GM21737 (cell line): ENCODE results near the gene AASS.
"Not testable (repeated sequence)": the region's sequence is repeated elsewhere in the genome, so short reads cannot be mapped to it uniquely, and the experiment has no call there.

Source experiments
- ATAC-seq: cut with Tn5 transposase; IDR thresholded peaks from one replicate; pipeline ENCODE4 v1.9.1; 2021; ENCODE audit warnings: mild to moderate bottlenecking, moderate library complexity; ENCODE audit not compliant: unreplicated experiment

The AASS gene

DNA sequence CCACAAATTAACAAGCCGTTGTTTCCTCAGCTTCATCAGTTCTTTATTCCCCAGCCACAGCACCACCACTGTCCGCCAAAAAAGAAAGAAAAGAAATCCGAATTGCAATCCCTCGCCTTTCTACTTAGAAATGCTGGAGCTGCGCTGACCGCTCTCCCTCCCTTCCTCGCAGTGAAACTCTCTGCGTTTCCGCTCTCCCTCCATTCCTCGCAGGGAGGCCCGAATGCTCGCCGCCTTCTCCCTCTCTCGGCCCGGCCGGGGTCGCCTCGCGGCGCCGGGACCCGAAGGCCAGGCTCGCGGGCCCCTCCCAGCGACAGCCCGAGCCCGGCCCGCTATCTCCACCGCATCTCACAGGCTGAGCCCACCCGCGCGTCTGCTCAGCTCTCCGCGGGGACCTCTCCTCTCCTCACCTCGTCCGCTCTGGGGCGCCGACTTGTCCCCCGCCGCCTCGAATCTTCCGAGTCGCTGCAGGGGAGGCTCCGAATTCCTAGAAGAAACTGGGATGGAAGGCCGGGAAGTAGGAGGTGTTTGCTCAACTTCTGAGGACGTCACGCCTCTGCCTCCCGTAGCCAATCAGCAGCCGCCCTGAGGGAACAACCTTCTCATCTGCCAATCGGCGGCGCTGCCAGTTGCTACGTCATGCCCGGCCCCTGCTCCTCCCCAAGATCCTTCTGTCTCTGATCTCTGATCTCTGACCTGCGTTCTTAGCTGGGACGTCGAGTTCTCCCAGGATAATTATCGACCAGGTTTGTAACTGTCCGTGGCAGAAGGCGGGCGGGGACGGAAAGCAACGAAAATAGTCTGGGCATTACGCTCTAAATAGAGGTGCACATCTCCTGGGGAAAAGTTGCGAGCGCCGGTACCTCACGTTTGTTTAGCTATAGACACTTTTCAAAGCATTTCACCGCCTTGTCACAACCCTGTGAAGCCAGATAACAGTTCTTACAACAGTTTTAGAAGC is at the start of gene AASS:
TSS of gene AASS (minus strand) at position 499 of the 961 bp plus-strand sequence. CDS start 10,523 bp downstream, outside the sequence.
- ATAC-seq = peak; percentile 100

DNA sequence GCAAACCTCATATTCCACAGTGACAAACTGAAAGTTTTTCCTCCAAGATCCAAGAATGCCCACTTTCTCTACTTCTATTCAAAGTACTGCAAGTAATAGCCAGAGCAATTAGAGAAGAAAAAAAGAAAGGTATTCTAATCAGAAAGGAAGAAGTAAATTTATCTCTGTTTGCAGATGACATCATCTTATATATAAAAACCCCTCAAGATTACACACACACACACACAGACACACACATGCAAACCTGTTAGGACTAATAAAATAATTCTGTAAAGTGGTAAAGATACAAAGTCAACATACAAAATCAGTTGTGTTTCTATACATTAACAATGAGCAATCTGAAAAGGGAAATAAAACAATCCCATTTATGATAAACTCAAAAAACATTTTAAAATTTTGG is 44.7 kb upstream of the AASS start:
- ATAC-seq = no peak

DNA sequence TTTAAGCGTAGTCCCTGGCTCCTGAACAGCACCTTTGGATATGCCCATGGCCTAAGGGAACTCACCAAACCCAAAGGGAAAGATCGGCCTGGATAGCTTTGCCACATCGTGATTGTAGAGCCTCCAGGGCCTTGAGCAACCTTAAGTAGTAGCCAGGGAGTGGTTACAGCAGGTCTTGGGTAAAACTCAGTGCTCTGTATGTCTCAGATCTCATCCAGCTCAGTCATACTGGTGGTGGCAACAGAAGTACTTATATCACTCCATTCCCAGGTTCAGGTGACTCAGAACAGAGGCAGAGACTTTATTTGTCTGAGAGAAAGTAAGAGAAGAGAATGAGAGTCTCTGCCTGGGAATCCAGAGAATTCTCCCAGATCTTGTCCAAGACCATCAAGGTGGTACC is 39.1 kb upstream of the AASS start:
- no peak for ATAC-seq

DNA sequence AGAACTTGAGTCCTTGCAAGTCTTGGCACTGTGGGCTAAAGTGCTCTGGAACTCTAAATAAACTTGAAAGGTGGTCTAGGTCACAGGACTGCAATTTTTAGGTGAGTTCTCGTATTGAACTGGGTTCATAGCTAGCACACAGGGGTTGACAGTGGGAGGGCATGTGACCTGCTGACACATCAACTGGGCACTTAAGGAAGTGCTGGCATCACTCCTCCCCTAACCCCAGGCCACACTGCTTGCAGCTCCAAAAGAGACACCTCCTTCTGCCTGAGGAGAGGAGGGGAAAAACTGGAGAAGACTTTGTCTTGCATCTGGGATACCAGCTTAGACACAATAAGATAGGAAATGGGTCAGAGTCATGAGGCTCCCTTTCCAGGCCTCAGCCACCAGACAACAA is 38.0 kb upstream of the AASS start:
- ATAC-seq = no peak

DNA sequence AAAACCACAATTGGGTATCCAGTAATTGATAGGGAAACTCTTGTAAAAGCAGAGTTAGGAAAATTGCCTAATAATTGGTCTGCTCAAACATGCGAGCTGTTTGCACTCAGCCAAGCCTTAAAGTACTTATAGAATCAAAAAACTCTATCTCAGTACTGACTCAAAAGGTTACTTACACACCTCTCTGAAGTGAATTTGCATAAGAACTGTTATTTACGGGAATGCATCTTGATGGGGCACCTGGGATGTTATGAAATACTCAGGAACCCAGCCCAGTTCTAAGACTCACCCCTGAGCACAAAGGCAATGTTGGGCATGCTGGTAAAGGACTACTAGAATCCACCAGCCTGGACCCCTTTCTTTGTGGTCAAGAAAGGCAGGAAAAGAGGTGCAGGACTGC is 28.1 kb upstream of the AASS start:
- ATAC-seq = not testable (repeated sequence)

DNA sequence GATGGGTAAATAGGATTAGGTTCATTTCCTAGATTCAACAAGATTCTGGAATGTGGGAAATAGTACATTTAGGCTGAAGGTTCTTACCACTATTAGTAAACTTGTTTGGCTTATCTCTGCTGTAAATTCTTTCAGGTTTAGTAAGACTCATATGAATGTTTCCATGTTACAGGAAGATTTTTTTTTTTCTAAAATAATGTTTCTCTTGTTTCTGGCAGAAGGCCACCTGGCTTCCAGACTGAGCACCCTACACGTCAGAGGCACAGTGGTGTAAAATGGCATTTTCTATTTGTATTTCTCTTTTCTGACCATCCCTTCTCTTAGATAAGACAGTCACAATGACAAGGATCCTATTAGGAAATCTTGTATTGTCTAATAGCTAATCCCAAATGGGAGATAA is 22.7 kb upstream of the AASS start:
- no peak for ATAC-seq

DNA sequence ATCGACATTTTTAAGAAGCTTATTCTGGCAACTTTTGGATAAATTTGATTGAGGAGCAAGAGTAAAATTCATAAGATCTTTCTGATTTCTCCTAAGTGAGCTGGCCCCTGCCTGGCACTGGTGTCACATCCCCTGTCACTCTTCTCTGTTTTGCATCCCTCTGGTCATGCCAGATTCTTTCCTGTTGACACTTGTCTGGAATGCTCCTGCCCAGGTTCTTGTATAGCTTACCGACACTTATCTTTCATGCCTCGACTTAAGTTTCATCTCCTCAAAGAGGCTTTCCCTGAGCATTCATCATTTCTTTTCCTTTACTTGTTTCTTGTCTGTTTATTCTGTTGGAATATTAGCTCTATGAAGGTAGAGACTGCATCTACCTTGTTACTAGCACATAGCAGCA is 22.2 kb upstream of the AASS start:
- ATAC-seq = no peak

DNA sequence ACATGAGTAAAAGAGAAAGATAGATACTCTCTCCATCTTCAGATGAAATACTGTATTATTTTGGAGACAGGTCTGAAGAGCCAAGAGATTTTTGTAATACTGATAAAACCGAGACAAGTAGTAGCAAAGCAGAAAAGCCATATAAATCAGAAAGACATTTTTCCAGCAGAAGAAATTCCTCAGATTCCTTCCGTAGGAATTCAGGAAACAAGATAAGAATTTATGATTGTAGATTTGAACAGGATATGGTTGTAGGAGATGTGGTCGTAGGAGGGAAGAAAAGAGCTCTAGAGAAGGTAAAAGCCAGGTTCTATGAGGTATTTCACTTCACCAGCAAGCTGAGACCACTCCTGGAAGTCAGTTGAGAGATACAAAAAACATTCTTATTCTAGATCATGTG is 17.6 kb upstream of the AASS start:
- no peak for ATAC-seq

DNA sequence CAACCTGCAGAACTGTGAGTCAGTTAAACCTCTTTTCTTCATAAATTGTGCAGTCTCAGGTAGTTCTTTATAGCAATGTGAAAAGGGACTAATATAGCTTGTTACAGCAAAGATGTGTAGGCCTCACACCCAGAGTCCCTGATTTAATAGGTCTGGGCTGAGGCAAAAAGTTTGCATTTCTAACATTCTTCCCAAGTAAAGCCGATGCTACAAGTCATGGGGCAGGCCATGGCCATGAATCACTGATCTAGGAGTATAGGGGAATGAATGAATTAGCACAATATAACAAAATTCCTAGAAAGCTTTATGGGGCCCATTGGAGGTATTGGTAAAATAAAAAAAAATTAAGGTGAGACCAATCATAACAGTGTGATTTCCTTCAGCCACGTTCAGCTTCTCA is 11.5 kb upstream of the AASS start:
- ATAC-seq = no peak

DNA sequence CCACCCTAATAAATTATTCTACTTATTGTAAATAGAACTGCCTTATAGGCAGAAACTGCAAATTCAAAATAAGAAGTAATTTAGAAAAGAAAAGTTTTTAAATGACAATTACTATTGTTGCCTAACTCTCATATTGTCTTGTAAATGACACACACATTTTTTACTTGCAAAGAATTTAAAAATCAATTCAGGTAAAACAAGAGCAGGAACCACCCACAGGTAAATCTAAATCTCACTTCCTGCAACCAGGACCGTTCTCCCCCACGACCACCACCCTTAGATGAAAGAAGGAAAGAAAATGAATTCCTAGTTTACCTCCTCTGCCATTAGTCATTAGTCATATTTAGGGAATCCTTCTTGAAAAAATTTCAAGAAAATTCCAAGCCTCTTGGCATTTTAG is 4.8 kb upstream of the AASS start:
- no peak for ATAC-seq

DNA sequence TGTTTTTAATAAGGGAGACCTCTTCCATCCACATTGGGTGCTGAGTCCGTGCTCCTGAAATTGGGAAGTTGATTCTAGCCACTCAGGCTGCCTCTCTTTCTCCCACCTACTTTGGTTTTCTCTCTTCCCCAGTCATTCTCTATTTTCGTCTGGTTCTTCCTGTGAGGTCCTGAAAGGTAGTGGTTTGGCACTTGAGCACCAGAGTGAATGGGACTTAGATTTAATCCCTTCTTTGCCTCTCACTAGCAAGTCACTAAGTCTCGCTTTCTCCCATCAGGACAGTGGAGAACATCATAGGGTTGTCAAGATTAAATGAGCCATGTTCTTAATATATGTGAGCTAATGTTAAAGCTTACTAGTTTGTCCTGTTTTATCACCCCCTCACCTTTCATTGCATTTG is 4.0 kb upstream of the AASS start:
- ATAC-seq = no peak

DNA sequence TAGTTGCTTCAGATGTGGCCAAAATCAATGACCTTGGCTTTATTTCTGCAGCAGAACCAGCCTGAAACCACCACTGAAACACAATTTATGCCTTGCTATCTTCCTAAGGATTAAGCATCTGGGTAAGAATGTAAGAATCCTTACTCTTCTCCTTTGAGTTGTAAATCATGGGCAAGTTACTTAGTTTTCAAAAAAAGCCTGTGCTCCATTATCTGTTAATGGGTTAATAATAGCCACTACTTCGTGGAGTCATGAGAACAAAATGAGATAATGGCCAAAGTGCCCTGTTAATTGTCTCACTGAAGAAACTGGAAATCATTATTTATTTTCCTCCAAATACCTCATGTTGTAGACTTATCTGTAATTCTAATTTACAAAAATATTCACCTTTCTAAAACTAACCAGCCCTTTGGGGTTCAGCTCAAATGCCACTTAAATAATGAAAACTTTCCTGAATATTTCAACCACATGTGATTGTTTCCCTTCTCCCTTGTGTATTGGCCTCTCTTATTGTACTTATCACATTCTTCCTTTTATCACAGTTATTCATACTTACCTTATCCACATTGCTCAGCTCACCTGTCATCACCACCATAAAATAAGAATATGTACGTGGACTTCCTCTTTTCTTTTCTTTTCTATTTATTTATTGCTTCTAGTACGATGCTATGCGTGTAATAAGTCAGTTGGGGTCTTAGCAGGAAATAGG is 2.0 kb upstream of the AASS start:
- no peak for ATAC-seq

DNA sequence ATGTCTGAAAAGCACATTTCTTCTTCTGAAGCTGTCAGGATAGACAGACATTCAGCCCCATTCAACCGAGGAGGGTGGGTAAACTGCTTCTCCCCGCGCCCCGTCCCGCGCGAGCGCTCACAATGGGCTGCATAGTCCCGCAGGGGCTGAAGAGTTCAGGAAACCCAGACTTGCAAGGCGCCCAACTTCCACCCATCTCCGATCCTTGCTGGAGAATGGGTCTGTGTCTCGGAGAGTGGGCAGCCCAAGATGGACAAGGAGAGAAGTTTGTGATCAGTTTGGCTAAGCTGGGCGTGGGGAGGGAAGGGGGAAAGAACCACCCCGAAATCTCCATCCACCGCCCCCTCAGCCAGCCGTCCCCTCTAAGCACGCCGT is 686 bp downstream of the AASS start:
- ATAC-seq = no peak

DNA sequence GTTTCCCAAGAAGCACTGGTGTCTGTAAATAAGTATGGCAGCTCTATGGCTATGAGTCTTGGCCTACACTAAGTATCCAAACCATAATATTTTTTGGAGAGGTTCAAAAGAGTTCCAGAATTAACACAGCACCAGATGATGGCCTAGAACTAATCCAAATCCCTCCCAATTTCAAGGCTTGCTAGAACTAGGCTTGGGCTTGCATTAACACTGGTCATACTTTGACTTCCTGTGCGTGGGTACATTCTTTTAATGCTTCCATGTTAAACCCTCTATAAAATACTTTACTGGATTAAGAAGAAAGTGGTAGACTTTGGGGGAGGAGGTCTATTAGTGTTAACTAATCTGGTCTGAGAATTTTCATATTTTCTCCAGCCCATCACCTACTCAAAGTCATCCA is 3.1 kb downstream of the AASS start:
- ATAC-seq = no peak

DNA sequence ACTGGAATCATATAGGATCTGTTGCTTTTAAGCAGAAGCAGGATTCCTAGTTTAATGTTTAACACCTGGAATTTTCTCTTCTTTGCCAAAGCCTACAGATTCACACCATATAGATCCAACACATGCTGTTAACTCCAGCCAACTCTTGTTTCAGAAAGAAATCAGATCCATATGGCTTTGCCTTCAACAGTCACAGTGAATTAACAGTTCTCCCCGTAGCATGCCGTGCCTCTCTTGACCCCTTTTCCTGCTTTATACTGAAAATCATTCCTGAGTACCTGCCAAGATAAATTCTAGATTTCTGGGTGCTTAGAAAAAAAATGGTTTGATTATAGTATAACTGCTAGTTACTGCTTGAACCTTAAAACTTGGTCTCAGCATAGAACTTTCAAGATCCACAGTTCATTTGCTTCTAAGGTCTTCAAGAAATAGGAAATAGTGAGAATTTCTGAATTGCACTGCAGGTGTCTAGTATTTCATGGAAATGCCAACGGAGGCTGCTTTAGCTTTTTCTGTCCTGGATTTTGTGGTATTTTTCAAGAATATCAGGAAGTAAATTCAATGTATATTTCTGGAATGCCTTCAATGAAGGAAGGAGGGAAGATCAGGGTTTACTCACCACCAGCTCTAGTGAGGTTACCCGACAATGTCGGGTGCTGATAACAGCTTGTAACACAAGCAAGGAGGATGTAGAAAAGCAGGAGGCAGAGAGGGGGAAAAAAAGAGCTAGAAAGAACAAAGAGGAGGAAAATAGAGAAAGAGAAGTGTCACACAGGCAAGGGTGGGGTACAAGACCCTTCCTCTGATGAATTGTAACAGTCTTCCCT is 6.6 kb downstream of the AASS start:
- no peak for ATAC-seq

DNA sequence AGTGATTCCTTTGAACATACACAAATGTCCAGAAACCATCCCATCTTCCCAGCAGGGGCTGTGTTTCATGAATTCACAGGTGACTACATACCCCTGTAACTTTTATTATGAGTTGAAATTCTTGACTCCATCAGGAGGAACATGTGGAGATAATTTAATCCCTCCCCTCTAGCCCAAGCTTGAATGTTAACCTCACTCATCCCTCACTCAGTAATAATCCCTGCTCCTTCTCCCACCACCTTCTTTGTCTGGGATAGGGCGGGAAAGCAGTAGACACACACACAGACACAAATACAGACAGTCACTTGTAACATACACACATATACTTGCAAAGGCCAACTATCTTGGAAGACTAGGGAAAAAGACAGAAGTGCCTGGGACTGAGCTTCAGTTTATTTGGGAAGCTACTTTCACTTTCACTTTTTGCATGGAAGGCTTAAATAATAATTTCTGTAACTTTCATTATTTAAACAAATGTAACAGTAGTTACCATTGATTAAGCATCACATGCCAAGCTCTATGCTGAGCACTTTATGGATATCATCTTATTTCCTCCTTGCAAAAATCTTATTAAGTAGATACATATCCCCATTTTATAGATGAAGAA is 7.3 kb downstream of the AASS start:
- no peak for ATAC-seq

DNA sequence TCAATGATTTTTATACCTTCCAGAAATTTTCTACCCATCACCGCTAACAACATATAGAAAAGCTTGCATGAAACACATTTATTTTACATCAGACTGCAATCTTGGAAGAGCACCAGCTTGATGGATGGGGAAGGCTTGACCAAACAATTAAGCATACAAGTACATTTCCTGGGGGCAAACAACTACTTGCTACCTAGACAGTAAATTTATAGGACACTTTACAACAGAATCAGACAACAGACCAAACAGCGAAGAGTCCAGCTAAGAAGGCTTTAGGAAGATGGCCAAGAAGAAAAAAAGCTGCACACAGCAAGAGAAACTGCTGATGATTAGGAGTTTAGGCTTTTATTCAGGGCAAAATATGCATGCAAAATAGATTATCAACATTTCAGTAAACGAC is 8.0 kb downstream of the AASS start:
- ATAC-seq = no peak

DNA sequence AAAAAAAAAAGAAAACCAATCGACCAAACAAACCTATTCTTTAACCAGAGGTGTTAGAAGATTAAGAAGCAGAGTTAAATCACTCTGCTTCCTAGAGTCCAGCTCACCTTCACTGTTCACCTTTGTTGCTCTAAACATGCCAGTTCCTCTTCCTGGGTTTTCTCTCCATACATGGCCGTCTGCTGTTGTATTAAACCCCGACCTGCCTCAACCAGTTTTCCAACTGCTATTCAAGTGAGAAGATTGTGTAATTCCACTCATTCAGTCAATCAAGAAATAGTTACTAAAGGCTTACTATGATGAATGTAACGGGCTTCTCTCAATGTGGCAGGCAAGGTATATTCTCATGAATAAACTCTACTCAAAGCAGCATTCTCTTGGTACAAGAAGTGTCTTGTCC is 8.8 kb downstream of the AASS start:
- ATAC-seq = no peak

DNA sequence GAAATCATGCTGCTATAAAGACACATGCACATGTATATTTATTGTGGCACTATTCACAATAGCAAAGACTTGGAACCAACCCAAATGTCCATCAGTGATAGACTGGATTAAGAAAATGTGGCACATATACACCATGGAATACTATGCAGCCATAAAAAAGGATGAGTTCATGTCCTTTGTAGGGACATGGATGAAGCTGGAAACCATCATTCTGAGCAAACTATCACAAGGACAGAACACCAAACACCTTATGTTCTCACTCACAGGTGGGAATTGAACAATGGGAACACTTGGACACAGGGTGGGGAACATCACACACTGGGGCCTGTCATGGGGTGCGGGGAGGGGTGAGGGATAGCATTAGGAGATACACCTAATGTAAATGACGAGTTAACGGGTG is 9.3 kb downstream of the AASS start:
- not testable (repeated sequence) for ATAC-seq

DNA sequence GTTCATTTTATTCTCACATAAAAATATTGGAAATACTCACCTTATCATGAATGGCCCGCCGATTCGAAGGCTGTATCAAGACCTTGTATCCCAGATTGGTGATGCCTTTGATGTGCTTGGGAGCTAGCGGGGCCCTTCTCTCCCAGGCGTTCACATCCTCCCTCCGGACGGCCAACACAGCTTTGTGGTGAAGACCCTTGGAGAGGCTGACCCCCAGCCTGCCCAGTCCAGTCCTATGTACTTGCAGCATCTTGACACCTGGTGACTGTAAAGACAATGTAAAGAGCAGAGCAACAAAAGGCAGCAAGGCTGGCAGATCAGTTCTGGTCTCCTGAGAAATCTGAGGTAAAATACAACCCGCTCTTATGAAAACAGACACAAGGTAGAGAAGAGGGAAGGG is 10.6 kb downstream of the AASS start:
- ATAC-seq = no peak

DNA sequence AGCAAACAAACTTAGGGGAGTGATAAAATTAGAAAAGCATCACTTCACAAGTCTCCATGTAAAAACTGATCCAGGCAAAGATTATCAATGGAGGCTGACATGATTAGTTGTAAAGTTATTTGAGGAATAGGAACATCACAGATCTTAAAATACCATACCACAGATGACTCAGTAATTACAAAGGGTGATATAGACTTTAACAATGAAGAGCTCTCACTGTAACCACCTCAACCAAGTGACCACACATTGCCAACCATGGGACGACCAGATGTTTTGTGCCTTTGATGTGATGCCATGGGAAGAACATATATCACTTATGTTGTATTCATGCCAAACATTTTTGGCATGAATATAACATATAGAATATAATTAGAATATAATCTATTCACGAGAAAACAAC is 11.7 kb downstream of the AASS start:
- ATAC-seq = no peak
